DOHH2 (cell line): ENCODE measurements around the gene PDIA2.
"Not testable (repeated sequence)": the region's sequence is repeated elsewhere in the genome, so short reads cannot be mapped to it uniquely, and the experiment has no call there.

Source experiments
- CTCF ChIP-seq: fragments of 200-600 bp; sonication (generic); IDR thresholded peaks from one replicate; pipeline ENCODE4 v1.5.1; 2014; ENCODE audit warnings: antibody characterized with exemption, mild to moderate bottlenecking, low read depth, low read length; ENCODE audit not compliant: poor library complexity, severe bottlenecking
- EZH2phosphoT487 ChIP-seq: fragments of 200-600 bp; sonication (generic); IDR thresholded peaks from 2 replicates; pipeline ENCODE4 v1.6.1; 2017; ENCODE audit warnings: borderline replicate concordance, mild to moderate bottlenecking, antibody characterized with exemption, low read length, moderate library complexity, mixed read lengths

- TF ChIP-seq CTCF, EZH2phosphoT487: not testable (repeated sequence)
Observed at GRCh38 chr16:258091-258490, 24.9 kb upstream of the PDIA2 start.
